GM10248 (cell line): ENCODE results near the gene MGAT1.

Experiments used
- CTCF ChIA-PET: fragments of 300-600 bp; sonication (Branson Sonifier 250); formaldehyde crosslinking; extraction: SDS; loops from one replicate; lab custom pipeline; 2021; ENCODE audit warnings: antibody characterized with exemption; lab: Yijun Ruan, JAX
- POLR2A ChIA-PET: fragments of 350-650 bp; sonication (Branson Sonifier 250); formaldehyde crosslinking; extraction: SDS; loops from one replicate; lab custom pipeline; 2020; ENCODE audit warnings: antibody characterized with exemption; lab: Yijun Ruan, JAX
- DNase-seq: peaks from one replicate; pipeline ENCODE4 v3.0.0; 2012; ENCODE audit errors: extremely low spot score
- TF ChIP-seq, protein P1 (sequence below): IDR thresholded peaks from 2 replicates; pipeline ENCODE4 v1.5.1; 2012; ENCODE audit warnings: mild to moderate bottlenecking, low read depth; ENCODE audit errors: extremely low read depth, missing control alignments, control extremely low read depth

The MGAT1 gene

DNA sequence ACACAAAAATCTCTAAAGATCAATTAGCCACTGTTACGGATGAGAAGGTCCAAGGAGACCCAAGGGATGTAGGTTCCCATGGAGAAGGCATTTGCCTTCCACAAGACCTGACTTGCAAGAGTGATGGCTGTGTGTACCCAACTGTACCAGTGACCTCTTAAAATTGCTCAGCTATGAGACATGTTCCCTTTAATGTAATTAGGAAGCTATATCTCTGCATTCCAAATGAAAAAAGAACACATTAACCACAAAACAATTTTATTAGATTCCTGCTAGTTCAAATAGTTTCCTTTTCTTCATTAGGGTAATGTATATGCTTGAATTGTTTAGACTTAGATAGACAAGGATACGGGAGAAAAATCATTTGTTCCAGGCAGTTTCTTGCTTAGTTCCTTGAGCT is 66.1 kb downstream of the MGAT1 start:
- DNase-seq = no peak
- POLR2A ChIA-PET = no interaction called here
- TF ChIP-seq, protein P1, sequence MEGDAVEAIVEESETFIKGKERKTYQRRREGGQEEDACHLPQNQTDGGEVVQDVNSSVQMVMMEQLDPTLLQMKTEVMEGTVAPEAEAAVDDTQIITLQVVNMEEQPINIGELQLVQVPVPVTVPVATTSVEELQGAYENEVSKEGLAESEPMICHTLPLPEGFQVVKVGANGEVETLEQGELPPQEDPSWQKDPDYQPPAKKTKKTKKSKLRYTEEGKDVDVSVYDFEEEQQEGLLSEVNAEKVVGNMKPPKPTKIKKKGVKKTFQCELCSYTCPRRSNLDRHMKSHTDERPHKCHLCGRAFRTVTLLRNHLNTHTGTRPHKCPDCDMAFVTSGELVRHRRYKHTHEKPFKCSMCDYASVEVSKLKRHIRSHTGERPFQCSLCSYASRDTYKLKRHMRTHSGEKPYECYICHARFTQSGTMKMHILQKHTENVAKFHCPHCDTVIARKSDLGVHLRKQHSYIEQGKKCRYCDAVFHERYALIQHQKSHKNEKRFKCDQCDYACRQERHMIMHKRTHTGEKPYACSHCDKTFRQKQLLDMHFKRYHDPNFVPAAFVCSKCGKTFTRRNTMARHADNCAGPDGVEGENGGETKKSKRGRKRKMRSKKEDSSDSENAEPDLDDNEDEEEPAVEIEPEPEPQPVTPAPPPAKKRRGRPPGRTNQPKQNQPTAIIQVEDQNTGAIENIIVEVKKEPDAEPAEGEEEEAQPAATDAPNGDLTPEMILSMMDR = no peak
- CTCF ChIA-PET = no interaction called here
